Activated CD8-positive, alpha-beta T cell treated with anti-CD3 and anti-CD28 coated beads for 36 hours (primary cell): Measurements from ENCODE around the gene G6PD. TPM values are rescaled to one million over a fixed set of nuclear protein-coding genes. Genes with fewer than 3 reads are reported as not detected.
"Not testable (repeated sequence)": the region's sequence is repeated elsewhere in the genome, so short reads cannot be mapped to it uniquely, and the experiment has no call there.

Experiments used
- ATAC-seq: fragments of 200-7000 bp; cut with Tn5 transposase; one replicate; pipeline ENCODE4 v1.10.0; 2021; ENCODE audit warnings: mild to moderate bottlenecking, moderate library complexity
- CTCF ChIA-PET: fragments of 350-600 bp; sonication (Branson Sonifier 250); formaldehyde crosslinking; loops from one replicate; lab custom pipeline; 2021; ENCODE audit warnings: antibody characterized with exemption; lab: Charles Lee
- POLR2A ChIA-PET: fragments of 350-600 bp; sonication (Branson Sonifier 250); formaldehyde crosslinking; loops from one replicate; lab custom pipeline; 2021; ENCODE audit warnings: antibody characterized with exemption; lab: Charles Lee
- DNase-seq: peaks from one replicate; pipeline ENCODE4 v3.0.0-alpha.2; 2020
- H3K27ac Mint-ChIP-seq: one replicate; pipeline ENCODE4 v1.8.0; 2021; ENCODE audit warnings: mild to moderate bottlenecking, mixed read lengths
- H3K27me3 Mint-ChIP-seq: one replicate; pipeline ENCODE4 v1.8.0; 2021; ENCODE audit warnings: mixed read lengths
- H3K36me3 Mint-ChIP-seq: one replicate; pipeline ENCODE4 v1.8.0; 2021; ENCODE audit warnings: low read depth, mixed read lengths
- H3K4me1 Mint-ChIP-seq: one replicate; pipeline ENCODE4 v1.8.0; 2021; ENCODE audit warnings: low read depth, mixed read lengths
- H3K4me3 Mint-ChIP-seq: one replicate; pipeline ENCODE4 v1.8.0; 2021; ENCODE audit warnings: mild to moderate bottlenecking, moderate library complexity, mixed read lengths
- H3K9me3 Mint-ChIP-seq: one replicate; pipeline ENCODE4 v1.8.0; 2021; ENCODE audit warnings: mixed read lengths
- intact Hi-C: fragments of 100-400 bp; cut with micrococcal nuclease; formaldehyde crosslinking; loops from one replicate; pipeline ENCODE4 v1.10.0; 2022
- total RNA-seq, 2 experiments: library from RNA; stranded (reverse); gene quantifications; one replicate each; pipeline ENCODE4 v1.2.3, GENCODE V29; 2021
- TF ChIP-seq, protein P1 (sequence below): fragments of 200-600 bp; IDR thresholded peaks from one replicate; pipeline ENCODE4 v1.8.0; 2022; ENCODE audit warnings: antibody characterized with exemption, mild to moderate bottlenecking

The G6PD gene
- total RNA-seq, 2 experiments from 2014 or later: 88.4 to 92.5 TPM

DNA sequence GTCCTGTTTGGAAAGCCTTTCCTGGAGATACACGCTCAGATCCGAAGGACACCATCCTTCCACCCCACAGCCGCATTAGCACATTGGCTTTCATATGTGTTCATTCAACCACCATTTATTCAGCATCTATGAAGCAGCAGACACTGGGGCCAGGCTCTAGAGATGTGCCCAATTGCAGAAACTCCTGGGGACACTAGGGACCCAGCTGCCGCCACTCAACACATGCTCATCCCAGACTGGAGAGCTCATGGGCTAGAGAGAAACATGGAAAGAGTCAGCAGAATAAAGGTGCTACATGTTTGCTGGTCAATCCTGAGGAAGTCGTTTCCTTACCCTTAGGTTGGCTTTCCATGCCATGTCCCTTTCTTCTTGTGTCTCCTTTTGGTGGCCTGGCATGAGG is 45.9 kb upstream of the G6PD start:
- ATAC-seq (no peak), DNase-seq (no peak)
- H3K9me3 Mint-ChIP-seq: no peaks in the 10 kb centered on the region
- H3K27me3 Mint-ChIP-seq: no peaks in the 10 kb centered on the region
- intact Hi-C loops: no loop called here
- TF ChIP-seq, protein P1, sequence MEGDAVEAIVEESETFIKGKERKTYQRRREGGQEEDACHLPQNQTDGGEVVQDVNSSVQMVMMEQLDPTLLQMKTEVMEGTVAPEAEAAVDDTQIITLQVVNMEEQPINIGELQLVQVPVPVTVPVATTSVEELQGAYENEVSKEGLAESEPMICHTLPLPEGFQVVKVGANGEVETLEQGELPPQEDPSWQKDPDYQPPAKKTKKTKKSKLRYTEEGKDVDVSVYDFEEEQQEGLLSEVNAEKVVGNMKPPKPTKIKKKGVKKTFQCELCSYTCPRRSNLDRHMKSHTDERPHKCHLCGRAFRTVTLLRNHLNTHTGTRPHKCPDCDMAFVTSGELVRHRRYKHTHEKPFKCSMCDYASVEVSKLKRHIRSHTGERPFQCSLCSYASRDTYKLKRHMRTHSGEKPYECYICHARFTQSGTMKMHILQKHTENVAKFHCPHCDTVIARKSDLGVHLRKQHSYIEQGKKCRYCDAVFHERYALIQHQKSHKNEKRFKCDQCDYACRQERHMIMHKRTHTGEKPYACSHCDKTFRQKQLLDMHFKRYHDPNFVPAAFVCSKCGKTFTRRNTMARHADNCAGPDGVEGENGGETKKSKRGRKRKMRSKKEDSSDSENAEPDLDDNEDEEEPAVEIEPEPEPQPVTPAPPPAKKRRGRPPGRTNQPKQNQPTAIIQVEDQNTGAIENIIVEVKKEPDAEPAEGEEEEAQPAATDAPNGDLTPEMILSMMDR: no peak
- ChIA-PET POLR2A (no interaction called here), CTCF (no interaction called here)
- no peaks in the 10 kb centered on the region for H3K4me1 Mint-ChIP-seq
- H3K36me3 Mint-ChIP-seq: no peaks in the 10 kb centered on the region
- no peak overlapping the region for H3K4me3 Mint-ChIP-seq
- no peak overlapping the region for H3K27ac Mint-ChIP-seq

DNA sequence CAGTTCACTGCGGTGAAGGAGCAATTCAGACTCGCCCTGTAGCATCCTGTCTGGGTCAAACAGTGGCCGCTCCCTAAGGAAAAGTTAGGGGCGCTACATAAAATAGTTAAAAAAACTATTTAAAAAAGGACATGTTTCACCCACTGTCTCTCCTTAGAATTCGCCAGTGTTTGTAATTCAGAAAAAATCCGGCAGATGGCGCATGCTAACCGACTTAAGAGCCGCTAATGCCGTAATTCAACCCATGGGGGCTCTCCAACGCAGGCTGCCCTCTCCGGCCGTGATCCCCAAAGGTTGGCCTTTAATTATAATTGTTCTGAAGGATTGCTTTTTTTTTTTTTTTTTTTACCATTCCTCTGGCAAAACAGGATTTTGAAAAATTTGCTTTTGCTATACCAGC is 43.8 kb upstream of the G6PD start:
- H3K36me3 Mint-ChIP-seq, H3K4me1 Mint-ChIP-seq, H3K27me3 Mint-ChIP-seq, ATAC-seq, DNase-seq, CTCF ChIA-PET, H3K27ac Mint-ChIP-seq, POLR2A ChIA-PET, intact Hi-C loops, H3K4me3 Mint-ChIP-seq, H3K9me3 Mint-ChIP-seq: not testable (repeated sequence)

DNA sequence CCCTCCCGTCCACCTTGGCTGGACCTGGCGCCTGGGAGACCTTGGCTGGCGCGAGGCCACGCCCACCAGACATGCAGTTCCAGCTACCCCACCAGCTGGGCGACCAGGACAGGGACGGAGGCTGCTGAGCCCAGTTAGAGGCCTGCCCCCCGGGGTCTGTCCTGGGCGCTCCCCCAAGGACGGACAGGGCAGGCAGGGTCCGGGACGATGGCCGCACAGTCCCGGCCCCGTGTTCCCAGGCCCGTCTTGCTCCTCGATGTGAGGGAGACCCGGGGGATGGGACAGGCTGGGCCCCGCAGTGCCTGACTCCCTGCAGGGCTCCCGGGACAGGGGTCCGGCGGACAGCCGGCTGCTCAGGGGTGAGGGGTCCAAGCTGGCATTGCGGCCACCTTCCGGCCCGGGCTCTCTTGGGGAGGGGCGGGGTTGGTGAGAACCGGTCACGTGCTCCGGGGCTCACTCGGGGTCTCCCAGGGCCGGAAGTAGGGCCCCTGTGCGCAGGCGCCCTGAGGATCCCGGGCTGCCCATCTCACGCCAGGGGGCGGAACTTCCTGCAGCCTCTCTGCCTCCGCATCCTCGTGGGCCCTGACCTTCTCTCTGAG is 38.0 kb upstream of the G6PD start, which contains the start of gene CTAG1A:
CTAG1A (plus strand) TSS at position 549 of the 599 bp plus-strand sequence. CDS start 74 bp downstream, outside the sequence.
- H3K9me3 Mint-ChIP-seq, intact Hi-C loops, H3K27me3 Mint-ChIP-seq, H3K4me3 Mint-ChIP-seq, H3K27ac Mint-ChIP-seq, CTCF ChIA-PET, H3K4me1 Mint-ChIP-seq, H3K36me3 Mint-ChIP-seq, POLR2A ChIA-PET, ATAC-seq, DNase-seq: not testable (repeated sequence)

DNA sequence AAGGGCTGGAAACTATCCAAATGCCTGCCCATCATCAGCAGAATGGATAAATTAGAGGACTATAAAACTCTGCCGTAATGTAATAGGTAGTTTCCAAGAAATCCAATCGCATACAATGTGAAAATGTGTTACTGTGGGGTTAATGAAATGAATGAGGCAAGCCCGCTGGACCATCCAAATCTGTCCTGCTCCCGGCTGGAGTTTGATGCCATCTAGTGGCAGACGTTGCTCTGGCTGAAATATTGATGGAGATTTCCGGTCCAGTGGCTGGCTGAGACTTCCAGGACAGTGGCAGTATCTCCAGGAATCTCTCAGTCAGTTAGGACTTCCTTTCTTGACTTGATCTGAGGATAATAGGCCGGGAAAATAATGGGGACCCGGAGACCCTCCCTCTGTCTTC is 36.3 kb upstream of the G6PD start:
- H3K4me1 Mint-ChIP-seq, ATAC-seq, H3K9me3 Mint-ChIP-seq, DNase-seq, H3K4me3 Mint-ChIP-seq, intact Hi-C loops, H3K27me3 Mint-ChIP-seq, H3K36me3 Mint-ChIP-seq, H3K27ac Mint-ChIP-seq, POLR2A ChIA-PET, CTCF ChIA-PET: not testable (repeated sequence)

DNA sequence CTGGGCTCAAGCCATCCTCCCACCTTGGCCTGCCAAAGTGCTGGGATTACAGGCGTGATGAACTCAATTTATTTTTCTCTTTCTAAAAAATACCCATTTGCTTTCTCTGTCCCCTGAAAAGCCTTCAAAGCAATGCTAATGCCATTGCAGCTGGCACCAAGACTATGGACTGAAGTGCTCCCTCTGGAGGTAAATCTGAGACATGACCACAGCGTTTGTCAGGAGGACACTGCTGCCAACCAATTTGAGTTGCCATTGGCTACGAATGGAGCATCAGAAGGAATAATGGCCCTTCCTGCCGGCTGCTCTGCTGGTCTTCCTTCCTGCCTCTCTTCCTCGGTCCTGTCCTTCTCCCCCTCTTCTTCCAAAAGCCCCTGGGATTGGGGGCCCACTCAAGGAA is 28.4 kb upstream of the G6PD start:
- H3K27ac Mint-ChIP-seq, DNase-seq, intact Hi-C loops, H3K9me3 Mint-ChIP-seq, H3K36me3 Mint-ChIP-seq, POLR2A ChIA-PET, H3K4me1 Mint-ChIP-seq, CTCF ChIA-PET, H3K4me3 Mint-ChIP-seq, H3K27me3 Mint-ChIP-seq: not testable (repeated sequence)
- ATAC-seq: peak; percentile 79

DNA sequence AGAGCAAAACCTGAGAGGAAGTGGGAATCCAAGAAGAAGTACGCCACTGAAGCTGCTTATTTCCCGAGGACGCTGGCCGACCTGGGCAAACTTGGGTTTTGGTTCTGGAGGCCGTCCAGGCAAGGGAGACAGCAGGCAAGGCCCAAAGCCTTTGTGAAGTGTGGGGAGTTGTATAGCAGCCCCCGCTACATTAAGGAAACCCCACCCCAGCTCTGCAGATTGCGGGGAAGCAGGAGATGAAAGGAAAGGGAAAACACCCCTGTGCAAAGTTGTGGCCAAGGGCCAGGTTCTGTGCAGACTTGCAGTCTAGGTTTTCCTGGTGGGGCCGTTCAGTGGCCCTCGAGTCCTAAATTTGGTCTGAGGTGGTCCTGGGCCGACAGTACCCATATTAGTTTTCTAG is 26.4 kb upstream of the G6PD start:
- H3K27ac Mint-ChIP-seq, H3K27me3 Mint-ChIP-seq, CTCF ChIA-PET, POLR2A ChIA-PET, H3K4me1 Mint-ChIP-seq, DNase-seq, intact Hi-C loops, ATAC-seq, H3K36me3 Mint-ChIP-seq, H3K4me3 Mint-ChIP-seq, H3K9me3 Mint-ChIP-seq: not testable (repeated sequence)

DNA sequence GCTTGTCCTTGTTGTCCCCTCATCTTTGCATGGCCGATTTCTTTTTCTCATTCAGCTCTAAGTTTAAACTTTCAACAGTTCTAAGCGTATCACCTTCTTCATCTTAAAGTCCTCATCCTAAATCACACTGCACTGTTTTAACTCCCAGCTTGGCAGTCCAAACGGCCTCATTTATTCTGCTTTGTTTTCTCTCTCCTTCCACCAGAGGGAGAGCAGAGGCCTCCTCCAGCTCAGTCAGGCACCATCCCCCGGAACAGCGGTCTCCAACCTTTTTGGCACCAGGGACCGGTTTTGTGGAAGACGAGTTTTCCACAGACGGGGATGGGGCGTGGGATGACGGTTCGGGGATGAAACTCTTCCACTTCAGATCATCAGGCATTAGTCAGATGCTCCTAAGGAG is 23.7 kb upstream of the G6PD start:
- H3K4me3 Mint-ChIP-seq, CTCF ChIA-PET, H3K4me1 Mint-ChIP-seq, DNase-seq, H3K27me3 Mint-ChIP-seq, H3K9me3 Mint-ChIP-seq, POLR2A ChIA-PET, H3K36me3 Mint-ChIP-seq, ATAC-seq, H3K27ac Mint-ChIP-seq, intact Hi-C loops: not testable (repeated sequence)

GRCh38 chrX:154562295-154562694 is 15.6 kb upstream of the G6PD start:
- H3K36me3 Mint-ChIP-seq, H3K27ac Mint-ChIP-seq, ATAC-seq, H3K27me3 Mint-ChIP-seq, DNase-seq, H3K4me3 Mint-ChIP-seq, H3K9me3 Mint-ChIP-seq, POLR2A ChIA-PET, H3K4me1 Mint-ChIP-seq, intact Hi-C loops, CTCF ChIA-PET: not testable (repeated sequence)

DNA sequence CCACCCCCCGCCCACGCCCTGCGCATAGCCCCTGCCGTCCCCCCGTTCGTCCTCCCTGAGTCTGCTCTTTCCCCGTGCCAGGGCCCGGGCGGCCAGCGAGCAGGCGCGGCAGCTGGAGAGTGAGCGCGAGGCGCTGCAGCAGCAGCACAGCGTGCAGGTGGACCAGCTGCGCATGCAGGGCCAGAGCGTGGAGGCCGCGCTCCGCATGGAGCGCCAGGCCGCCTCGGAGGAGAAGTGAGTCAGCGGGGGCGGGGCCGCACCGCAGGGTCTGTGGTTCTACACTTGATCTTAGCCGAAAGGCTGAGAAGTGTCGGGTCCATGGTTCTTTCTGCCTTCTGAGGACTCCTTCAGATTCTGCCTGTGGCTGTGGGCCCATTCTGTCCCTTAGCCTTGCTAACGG is 13.7 kb upstream of the G6PD start:
- H3K27ac Mint-ChIP-seq, H3K4me3 Mint-ChIP-seq, POLR2A ChIA-PET, CTCF ChIA-PET, H3K36me3 Mint-ChIP-seq, H3K4me1 Mint-ChIP-seq, H3K9me3 Mint-ChIP-seq, DNase-seq, intact Hi-C loops, ATAC-seq, H3K27me3 Mint-ChIP-seq: not testable (repeated sequence)

DNA sequence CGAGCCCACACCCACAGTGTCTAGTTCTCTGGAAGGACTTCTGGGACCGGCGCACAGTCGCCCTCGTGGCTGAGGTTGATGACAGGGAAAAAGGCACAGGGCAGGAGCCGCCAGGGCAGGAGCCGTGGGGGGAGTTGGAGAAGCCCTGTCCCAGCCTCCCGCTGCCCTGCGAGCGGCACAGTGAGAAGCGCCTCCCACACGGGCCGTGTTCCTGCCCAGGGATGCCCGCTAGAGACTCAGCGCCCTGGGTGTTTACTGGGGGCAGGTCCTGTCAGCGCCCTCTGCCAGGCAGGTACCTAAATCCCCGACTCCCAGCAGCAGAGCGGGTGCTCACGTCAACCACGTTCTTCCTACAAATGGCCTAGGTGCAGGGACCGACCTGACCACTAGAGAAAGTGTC is 12.2 kb upstream of the G6PD start:
- H3K4me1 Mint-ChIP-seq, DNase-seq, H3K27me3 Mint-ChIP-seq, H3K36me3 Mint-ChIP-seq, CTCF ChIA-PET, H3K27ac Mint-ChIP-seq, POLR2A ChIA-PET, H3K4me3 Mint-ChIP-seq, ATAC-seq, H3K9me3 Mint-ChIP-seq, intact Hi-C loops: not testable (repeated sequence)

GRCh38 chrX:154558060-154558690 is 11.5 kb upstream of the G6PD start:
- intact Hi-C loops, POLR2A ChIA-PET: not testable (repeated sequence)

More at GRCh38 chrX:154558060-154558690, 11.5 kb upstream of the G6PD start:
- H3K4me1 Mint-ChIP-seq, H3K27ac Mint-ChIP-seq, H3K36me3 Mint-ChIP-seq, H3K4me3 Mint-ChIP-seq, H3K27me3 Mint-ChIP-seq, H3K9me3 Mint-ChIP-seq, DNase-seq, CTCF ChIA-PET: not testable (repeated sequence)
- peak; percentile 87 for ATAC-seq
